Sigmoid colon (tissue), 7 donors: ENCODE data around the gene TGIF2. TPM values are rescaled to one million over a fixed set of nuclear protein-coding genes. Genes with fewer than 3 reads are reported as not detected.

Source experiments
- DNase-seq: peaks from one replicate; pipeline ENCODE4 v3.0.0-alpha.2; 2019
- H3K27ac ChIP-seq, 4 donors: fragments of 200-600 bp; sonication (generic); one replicate each; pipeline ENCODE4 v1.5.1; 2016 to 2019; ENCODE audit warnings: mild to moderate bottlenecking in 1 of 4
- H3K27me3 ChIP-seq, 3 donors: fragments of 200-600 bp; sonication (generic); one replicate each; pipeline ENCODE4 v1.5.1; 2019; ENCODE audit warnings: mild to moderate bottlenecking in 1 of 3
- H3K36me3 ChIP-seq, 4 donors: fragments of 200-600 bp; sonication (generic); one replicate each; pipeline ENCODE4 v1.5.1; 2016 to 2019
- H3K4me1 ChIP-seq, 4 donors: fragments of 200-600 bp; sonication (generic); one replicate each; pipeline ENCODE4 v1.5.1; 2017 to 2019
- H3K4me3 ChIP-seq, 4 donors: fragments of 200-600 bp; sonication (generic); one replicate each; pipeline ENCODE4 v1.5.1; 2017 to 2019; ENCODE audit warnings: mild to moderate bottlenecking in 2 of 4, moderate library complexity in 1 of 4
- H3K9me3 ChIP-seq, 4 donors: fragments of 200-600 bp in 3 of 4; sonication (generic) in 3 of 4; one replicate each; pipeline versions ENCODE4 v1.5.1 to v1.6.1; 2013 to 2019
- CTCF ChIP-seq, 4 experiments: fragments of 450-650 bp in 3 of 4; fragments of 200-600 bp in 1 of 4; IDR thresholded peaks; one replicate each; pipeline ENCODE4 v1.5.1; 2016 to 2019; ENCODE audit warnings: antibody characterized with exemption in 4 of 4, mild to moderate bottlenecking in 3 of 4, moderate library complexity in 2 of 4
- EP300 ChIP-seq, 4 donors: sonication (generic); formaldehyde crosslinking; IDR thresholded peaks; one replicate each; pipeline ENCODE4 v1.6.1; 2017; ENCODE audit warnings: antibody characterized with exemption in 4 of 4
- POLR2A ChIP-seq, 2 donors: fragments of 450-650 bp; IDR thresholded peaks; one replicate each; pipeline ENCODE4 v1.6.1; 2016; ENCODE audit warnings: antibody characterized with exemption in 2 of 2, mild to moderate bottlenecking in 2 of 2, moderate library complexity in 2 of 2
- POLR2AphosphoS5 ChIP-seq, 4 donors: sonication (generic); formaldehyde crosslinking; IDR thresholded peaks; one replicate each; pipeline ENCODE4 v1.6.1; 2017; ENCODE audit warnings: antibody characterized with exemption in 4 of 4
- WGBS, 2 donors: extraction: QIAGEN DNeasy Blood & Tissue Kit; methylation state at CpG; one replicate each; pipeline ENCODE4 v1.1.7; 2013; 5-methylcytosine and 5-hydroxymethylcytosine counted together
- intact Hi-C: fragments of 100-400 bp; cut with DNase I; formaldehyde crosslinking; loops from one replicate; pipeline ENCODE4 v1.15.1; 2023
- polyA plus RNA-seq, 3 donors: library from polyadenylated mRNA; stranded (reverse); fragments of 200-250 nt; gene quantifications; one replicate each; pipeline ENCODE4 v1.2.3, GENCODE V29; 2013
- total RNA-seq, 4 donors: library from RNA; depleted of rRNA; stranded (reverse); fragments of >200 nt; gene quantifications; one replicate each; pipeline ENCODE4 v1.1.0, GENCODE V29; 2016
- donor health status: healthy with polysubstance abuse.
- donor health status: Bipolar disorder and iron deficiency.
- donor health status: healthy.

The TGIF2 gene
- total and polyA plus RNA-seq, 7 donors, result 2.1 to 13.6 (median 10.0) TPM

- WGBS, 2 donors, result 90 to 91% methylated on average over 11 of the region's 11 CpGs
These were observed 35.2 kb upstream of the TGIF2 start for GRCh38 chr20:36538026-36538722.

GRCh38 chr20:36540551-36541211, 32.7 kb upstream of the TGIF2 start:
- intact Hi-C loops, result loop anchor here (2.0 kb wide), 2 partner anchors 14 to 78 kb away; no protein-coding TSS in a partner anchor
- H3K27me3 ChIP-seq, result no peaks in the 10 kb centered on the region
- peak overlapping the region; percentile 98 to 100 (median 99) for H3K27ac ChIP-seq
- H3K4me3 ChIP-seq, result peak overlapping the region; percentile 83 to 99 (median 94)
- no peak for TF ChIP-seq EP300 (IDR thresholded peaks at IDR 0.05)
- no peak for TF ChIP-seq CTCF (IDR thresholded peaks at IDR 0.05)
- no peak for TF ChIP-seq POLR2AphosphoS5 (IDR thresholded peaks at IDR 0.05)
- no peak for TF ChIP-seq POLR2A (IDR thresholded peaks at IDR 0.05)
- H3K36me3 ChIP-seq, result peaks cover 5 to 23% (median 14%) of the 10 kb centered on the region in 4 donors
- no peaks in the 10 kb centered on the region for H3K9me3 ChIP-seq
- H3K4me1 ChIP-seq, result peaks cover 0 to 71% (median 65%) of the 10 kb centered on the region in 4 donors
- DNase-seq, result peak; percentile 82
- WGBS, 2 donors, result 55 to 63% methylated on average over 41 of the region's 41 CpGs

More at GRCh38 chr20:36538026-36538722, 35.2 kb upstream of the TGIF2 start:
- intact Hi-C loops, result no loop called here
- Histone ChIP-seq H3K27ac (peak overlapping the region; percentile 98 to 100 (median 99)), H3K9me3 (no peaks in the 10 kb centered on the region), H3K4me3 (no peak overlapping the region), H3K36me3 (peaks cover 0 to 7% (median 3%) of the 10 kb centered on the region in 4 donors), H3K27me3 (no peaks in the 10 kb centered on the region), H3K4me1 (peaks cover 0 to 46% (median 42%) of the 10 kb centered on the region in 4 donors)
- DNase-seq, result peak; percentile 68
- peak in 2 of 4 experiments; percentile 23 to 26 for TF ChIP-seq CTCF (IDR thresholded peaks at IDR 0.05)
- no peak for TF ChIP-seq EP300 (IDR thresholded peaks at IDR 0.05)
- peak in 3 of 4 donors; percentile 32 to 39 (median 34) for TF ChIP-seq POLR2AphosphoS5 (IDR thresholded peaks at IDR 0.05)
- no peak for TF ChIP-seq POLR2A (IDR thresholded peaks at IDR 0.05)

GRCh38 chr20:36541227-36541767, 32.1 kb upstream of the TGIF2 start, which contains the start of gene MYL9:
MYL9 (plus strand) TSS chr20:36541519; CDS start chr20:36544885, 3,366 bp downstream.
- H3K9me3 ChIP-seq, result no peaks in the 10 kb centered on the region
- WGBS, 2 donors, result 4 to 10% methylated on average over 41 of the region's 41 CpGs
- no peaks in the 10 kb centered on the region for H3K27me3 ChIP-seq
- peak; percentile 99 for DNase-seq
- intact Hi-C loops, result loop anchor here (2.0 kb wide), 2 partner anchors 14 to 78 kb away; no protein-coding TSS in a partner anchor
- peak within 1 kb of the TSS; percentile 83 to 99 (median 94) for H3K4me3 ChIP-seq
- peak within 1 kb of the TSS; percentile 98 to 100 (median 99) for H3K27ac ChIP-seq
- H3K36me3 ChIP-seq, result peaks cover 8 to 29% (median 21%) of the 10 kb centered on the region in 4 donors
- peaks cover 0 to 77% (median 71%) of the 10 kb centered on the region in 4 donors for H3K4me1 ChIP-seq
- peak; percentile 57 to 90 for TF ChIP-seq POLR2A (IDR thresholded peaks at IDR 0.05)
- peak; percentile 65 to 93 (median 83) for TF ChIP-seq POLR2AphosphoS5 (IDR thresholded peaks at IDR 0.05)
- no peak for TF ChIP-seq EP300 (IDR thresholded peaks at IDR 0.05)
- no peak for TF ChIP-seq CTCF (IDR thresholded peaks at IDR 0.05)

- intact Hi-C loops, result loop anchor here (2.0 kb wide), 2 partner anchors 15 to 79 kb away; no protein-coding TSS in a partner anchor
- Histone ChIP-seq H3K4me1 (peaks cover 0 to 83% (median 77%) of the 10 kb centered on the region in 4 donors), H3K4me3 (peak overlapping the region; percentile 83 to 99 (median 94)), H3K27me3 (no peaks in the 10 kb centered on the region), H3K9me3 (no peaks in the 10 kb centered on the region), H3K36me3 (peaks cover 12 to 35% (median 27%) of the 10 kb centered on the region in 4 donors), H3K27ac (peak overlapping the region; percentile 98 to 100 (median 99))
- 54 to 56% methylated on average over 14 of the region's 14 CpGs for WGBS, 2 donors
- peak; percentile 89 for DNase-seq
- TF ChIP-seq POLR2AphosphoS5 (IDR thresholded peaks at IDR 0.05), result peak in 3 of 4 donors; percentile 19 to 64 (median 53)
- TF ChIP-seq EP300 (IDR thresholded peaks at IDR 0.05), result no peak
- peak in 1 of 2 donors; percentile 35 for TF ChIP-seq POLR2A (IDR thresholded peaks at IDR 0.05)
- peak; percentile 60 to 90 (median 77) for TF ChIP-seq CTCF (IDR thresholded peaks at IDR 0.05)
These were observed 31.5 kb upstream of the TGIF2 start for GRCh38 chr20:36541768-36542488.
